22Rv1 (cell line): ENCODE data around the gene SMC3.

Source experiments
- H3K27ac ChIP-seq: fragments of 450-650 bp; 2 replicates; pipeline ENCODE4 v1.5.1; 2017
- ZFX ChIP-seq: fragments of 450-650 bp; IDR thresholded peaks from 2 replicates; pipeline ENCODE4 v1.6.1; 2017; ENCODE audit warnings: antibody characterized with exemption, borderline replicate concordance
- TF ChIP-seq, protein P1 (sequence below): fragments of 450-650 bp; IDR thresholded peaks from 2 replicates; pipeline ENCODE4 v1.5.1; 2017; ENCODE audit warnings: mild to moderate bottlenecking

Gene SMC3

GRCh38 chr10:110649347-110650264 is 82.1 kb downstream of the SMC3 start:
- no peak overlapping the region for H3K27ac ChIP-seq
- TF ChIP-seq, protein P1, sequence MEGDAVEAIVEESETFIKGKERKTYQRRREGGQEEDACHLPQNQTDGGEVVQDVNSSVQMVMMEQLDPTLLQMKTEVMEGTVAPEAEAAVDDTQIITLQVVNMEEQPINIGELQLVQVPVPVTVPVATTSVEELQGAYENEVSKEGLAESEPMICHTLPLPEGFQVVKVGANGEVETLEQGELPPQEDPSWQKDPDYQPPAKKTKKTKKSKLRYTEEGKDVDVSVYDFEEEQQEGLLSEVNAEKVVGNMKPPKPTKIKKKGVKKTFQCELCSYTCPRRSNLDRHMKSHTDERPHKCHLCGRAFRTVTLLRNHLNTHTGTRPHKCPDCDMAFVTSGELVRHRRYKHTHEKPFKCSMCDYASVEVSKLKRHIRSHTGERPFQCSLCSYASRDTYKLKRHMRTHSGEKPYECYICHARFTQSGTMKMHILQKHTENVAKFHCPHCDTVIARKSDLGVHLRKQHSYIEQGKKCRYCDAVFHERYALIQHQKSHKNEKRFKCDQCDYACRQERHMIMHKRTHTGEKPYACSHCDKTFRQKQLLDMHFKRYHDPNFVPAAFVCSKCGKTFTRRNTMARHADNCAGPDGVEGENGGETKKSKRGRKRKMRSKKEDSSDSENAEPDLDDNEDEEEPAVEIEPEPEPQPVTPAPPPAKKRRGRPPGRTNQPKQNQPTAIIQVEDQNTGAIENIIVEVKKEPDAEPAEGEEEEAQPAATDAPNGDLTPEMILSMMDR = no peak
- no peak for TF ChIP-seq ZFX

GRCh38 chr10:110650265-110650668 is 82.8 kb downstream of the SMC3 start:
- no peak for TF ChIP-seq ZFX
- TF ChIP-seq, protein P1 = no peak
- no peak overlapping the region for H3K27ac ChIP-seq

- H3K27ac ChIP-seq = no peak overlapping the region
- TF ChIP-seq ZFX = no peak
- TF ChIP-seq, protein P1 = no peak
These were observed 83.8 kb downstream of the SMC3 start for GRCh38 chr10:110651044-110651958.

DNA sequence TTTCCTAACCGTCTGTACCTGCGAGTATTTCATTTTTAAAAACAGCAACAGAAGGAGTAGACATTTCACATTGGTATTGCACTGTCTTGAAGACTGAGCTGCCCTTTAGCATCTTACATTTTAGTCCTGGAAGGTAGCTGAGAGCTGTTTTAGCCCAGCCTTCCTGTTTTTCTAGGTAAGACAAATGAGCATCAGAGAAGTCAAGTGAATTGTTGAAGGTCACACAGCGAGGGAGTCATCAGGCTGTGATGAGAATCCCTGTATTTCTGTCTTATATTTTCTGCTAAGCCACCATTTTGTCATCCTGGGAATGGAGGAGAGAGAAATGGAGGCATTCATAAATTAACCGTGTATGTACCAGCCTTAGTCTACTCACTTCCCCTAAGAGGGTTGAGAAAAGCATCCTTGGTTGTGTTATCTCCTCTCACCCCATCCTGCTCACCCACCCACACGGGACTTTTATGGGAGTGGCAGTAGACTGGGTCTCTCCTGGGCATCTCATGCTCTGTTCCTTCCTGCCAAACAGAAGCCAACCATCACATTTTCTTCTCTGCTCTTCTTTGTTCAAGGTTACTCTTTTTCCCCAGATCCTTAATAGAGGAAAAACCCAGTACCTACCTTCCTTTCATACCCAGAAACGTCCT is 85.1 kb downstream of the SMC3 start:
- TF ChIP-seq, protein P1 = no peak
- no peak for TF ChIP-seq ZFX
- no peak overlapping the region for H3K27ac ChIP-seq
